Measurements from ENCODE around the gene MRPL18. TPM values are rescaled to one million over a fixed set of nuclear protein-coding genes. Genes with fewer than 3 reads are reported as not detected.

The MRPL18 gene
- total RNA-seq, 1 donor: 47.8 TPM

- peaks cover 4% of the 10 kb centered on the region for H3K79me2 ChIP-seq (ENCODE audit: insufficient read depth, low read length)
- H3K4me3 ChIP-seq (ENCODE audit: insufficient read depth, low read length): no peak within 1 kb of the TSS
- no peaks in the 10 kb centered on the region for H3K9me3 ChIP-seq (ENCODE audit: low read depth, low read length)
- TF ChIP-seq CTCF (IDR thresholded peaks at IDR 0.05; ENCODE audit: extremely low read depth, low read depth, low read length): no peak
- H2AFZ ChIP-seq (ENCODE audit: low read length): no peak within 1 kb of the TSS
- no peaks in the 10 kb centered on the region for H4K20me1 ChIP-seq (ENCODE audit: insufficient read depth, low read length)
- DNase-seq (ENCODE audit: insufficient read length, low spot score, missing footprints): no peak
- H3K27ac ChIP-seq (ENCODE audit: low read depth, low read length): no peak within 1 kb of the TSS
- H3K27me3 ChIP-seq (ENCODE audit: insufficient read depth, low read length): no peaks in the 10 kb centered on the region
- no peaks in the 10 kb centered on the region for H3K4me1 ChIP-seq (ENCODE audit: insufficient read depth, low read length)
- peaks cover 29% of the 10 kb centered on the region for H3K36me3 ChIP-seq (ENCODE audit: insufficient read depth, low read length)
- H3K4me2 ChIP-seq (ENCODE audit: insufficient read depth, low read length): no peak within 1 kb of the TSS
Measured at GRCh38 chr6:159800141-159800865, 10.0 kb downstream of the MRPL18 start, which contains the start of gene PNLDC1. Gene PNLDC1 (plus strand): TSS chr6:159800276. CDS start chr6:159800308, 32 bp downstream.

- TF ChIP-seq CTCF (IDR thresholded peaks at IDR 0.05; ENCODE audit: extremely low read depth, low read depth, low read length): no peak
- Histone ChIP-seq H3K4me2 (ENCODE audit: insufficient read depth, low read length) (no peak overlapping the region), H3K36me3 (ENCODE audit: insufficient read depth, low read length) (peaks cover 24% of the 10 kb centered on the region), H3K9me3 (ENCODE audit: low read depth, low read length) (no peaks in the 10 kb centered on the region), H3K79me2 (ENCODE audit: insufficient read depth, low read length) (no peaks in the 10 kb centered on the region), H3K27ac (ENCODE audit: low read depth, low read length) (no peak overlapping the region), H3K4me3 (ENCODE audit: insufficient read depth, low read length) (no peak overlapping the region), H2AFZ (ENCODE audit: low read length) (no peak overlapping the region), H4K20me1 (ENCODE audit: insufficient read depth, low read length) (no peaks in the 10 kb centered on the region), H3K27me3 (ENCODE audit: insufficient read depth, low read length) (no peaks in the 10 kb centered on the region), H3K4me1 (ENCODE audit: insufficient read depth, low read length) (no peaks in the 10 kb centered on the region)
- no peak for DNase-seq (ENCODE audit: insufficient read length, low spot score, missing footprints)
Measured at GRCh38 chr6:159801935-159802334, 11.7 kb downstream of the MRPL18 start.

- H3K4me1 ChIP-seq (ENCODE audit: insufficient read depth, low read length): no peaks in the 10 kb centered on the region
- H4K20me1 ChIP-seq (ENCODE audit: insufficient read depth, low read length): no peaks in the 10 kb centered on the region
- no peak for TF ChIP-seq CTCF (IDR thresholded peaks at IDR 0.05; ENCODE audit: extremely low read depth, low read depth, low read length)
- H3K9me3 ChIP-seq (ENCODE audit: low read depth, low read length): no peaks in the 10 kb centered on the region
- no peaks in the 10 kb centered on the region for H3K79me2 ChIP-seq (ENCODE audit: insufficient read depth, low read length)
- no peaks in the 10 kb centered on the region for H3K27me3 ChIP-seq (ENCODE audit: insufficient read depth, low read length)
- no peak overlapping the region for H3K27ac ChIP-seq (ENCODE audit: low read depth, low read length)
- H3K36me3 ChIP-seq (ENCODE audit: insufficient read depth, low read length): no peaks in the 10 kb centered on the region
- no peak overlapping the region for H3K4me2 ChIP-seq (ENCODE audit: insufficient read depth, low read length)
- no peak for DNase-seq (ENCODE audit: insufficient read length, low spot score, missing footprints)
- no peak overlapping the region for H3K4me3 ChIP-seq (ENCODE audit: insufficient read depth, low read length)
- H2AFZ ChIP-seq (ENCODE audit: low read length): no peak overlapping the region
Measured at GRCh38 chr6:159804504-159804903, 14.2 kb downstream of the MRPL18 start.

GRCh38 chr6:159805440-159806020, 15.3 kb downstream of the MRPL18 start:
- DNase-seq (ENCODE audit: insufficient read length, low spot score, missing footprints): no peak
- H3K4me2 ChIP-seq (ENCODE audit: insufficient read depth, low read length): no peak overlapping the region
- H3K79me2 ChIP-seq (ENCODE audit: insufficient read depth, low read length): no peaks in the 10 kb centered on the region
- H3K4me1 ChIP-seq (ENCODE audit: insufficient read depth, low read length): no peaks in the 10 kb centered on the region
- no peaks in the 10 kb centered on the region for H3K27me3 ChIP-seq (ENCODE audit: insufficient read depth, low read length)
- no peak overlapping the region for H3K4me3 ChIP-seq (ENCODE audit: insufficient read depth, low read length)
- no peak overlapping the region for H2AFZ ChIP-seq (ENCODE audit: low read length)
- H3K27ac ChIP-seq (ENCODE audit: low read depth, low read length): no peak overlapping the region
- no peaks in the 10 kb centered on the region for H4K20me1 ChIP-seq (ENCODE audit: insufficient read depth, low read length)
- no peaks in the 10 kb centered on the region for H3K9me3 ChIP-seq (ENCODE audit: low read depth, low read length)
- TF ChIP-seq CTCF (IDR thresholded peaks at IDR 0.05; ENCODE audit: extremely low read depth, low read depth, low read length): no peak
- no peaks in the 10 kb centered on the region for H3K36me3 ChIP-seq (ENCODE audit: insufficient read depth, low read length)
